NCI-H187 (cell line): ENCODE data around the gene PHYHD1.

Source experiments
- DNase-seq, 2 experiments: peaks; one replicate each; lab custom pipeline; 2025; lab: John Stamatoyannopoulos, UW

PHYHD1 gene

DNA sequence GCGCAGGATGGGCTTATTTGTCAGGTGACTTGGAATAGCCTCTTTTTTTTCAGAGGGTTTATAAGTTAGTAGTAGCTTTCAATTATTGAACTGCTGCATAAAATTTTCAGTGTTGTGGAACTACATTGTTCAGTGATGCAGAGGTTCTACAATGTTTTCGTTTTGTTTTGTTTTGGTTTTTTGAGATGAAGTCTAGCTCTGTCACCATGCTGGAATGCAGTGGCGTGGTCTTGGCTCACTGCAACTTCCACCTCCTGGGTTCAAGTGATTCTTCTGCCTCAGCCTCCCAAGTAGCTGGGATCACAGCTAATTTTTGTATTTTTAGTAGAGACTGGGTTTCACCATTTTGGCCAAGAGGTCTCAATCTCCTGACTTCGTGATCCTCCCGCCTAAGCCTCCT, 48.7 kb downstream of the PHYHD1 start:
- no peak for DNase-seq

DNA sequence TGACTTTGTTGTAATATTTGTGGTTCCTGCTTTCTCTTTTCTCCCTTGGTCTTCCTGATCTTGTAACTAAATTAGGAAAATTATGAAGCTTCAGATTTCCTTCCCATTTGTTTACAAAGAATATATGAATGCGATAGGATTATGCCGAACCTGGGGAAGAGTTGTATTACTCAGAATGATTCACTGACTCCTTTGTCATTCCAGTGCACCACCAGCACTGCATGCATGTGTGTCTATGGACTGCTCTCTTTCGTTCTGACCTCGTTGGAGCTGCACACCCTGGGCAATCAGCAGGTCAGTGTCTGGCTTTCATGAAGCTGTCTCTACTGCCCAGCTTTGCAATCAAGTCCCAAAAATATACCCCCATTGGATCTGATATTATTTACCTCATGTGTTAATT, 52.2 kb downstream of the PHYHD1 start:
- no peak for DNase-seq

DNA sequence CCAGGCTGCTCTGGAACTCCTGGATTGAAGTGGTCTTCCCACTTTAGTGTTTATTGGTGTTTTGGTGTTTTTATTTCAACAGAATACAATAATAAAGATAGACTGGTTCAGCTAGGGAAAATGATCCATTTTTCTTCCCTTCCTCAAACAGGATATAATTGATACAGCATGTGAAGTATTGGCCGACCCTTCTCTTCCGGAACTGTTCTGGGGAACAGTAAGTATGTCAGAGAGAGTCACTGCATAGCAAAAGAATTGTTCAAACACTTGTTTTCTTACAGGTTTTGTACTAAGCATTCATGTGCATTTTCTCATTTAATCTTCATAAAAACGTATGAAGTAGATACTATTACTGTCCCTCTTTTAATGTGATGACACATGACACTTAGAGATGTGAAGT, 58.3 kb downstream of the PHYHD1 start:
- DNase-seq = no peak

DNA sequence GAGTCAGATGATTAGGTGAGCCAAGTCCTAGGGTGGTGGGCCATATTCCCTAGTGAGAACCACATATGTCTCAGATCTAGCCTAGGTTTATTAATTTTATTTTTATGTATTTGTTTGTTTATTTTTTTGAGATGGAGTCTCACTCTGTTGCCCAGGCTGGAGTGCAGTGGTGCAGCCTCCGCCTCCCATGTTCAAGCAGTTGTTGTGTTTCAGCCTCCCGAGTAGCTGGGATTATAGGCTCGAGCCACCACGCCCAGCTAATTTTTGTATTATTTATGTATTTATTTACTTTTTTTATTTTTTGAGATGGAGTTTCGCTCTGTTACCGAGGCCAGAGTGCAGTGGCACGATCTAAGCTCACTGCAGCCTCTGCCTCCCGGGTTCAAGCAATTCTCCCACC, 62.8 kb downstream of the PHYHD1 start:
- DNase-seq = no peak

DNA sequence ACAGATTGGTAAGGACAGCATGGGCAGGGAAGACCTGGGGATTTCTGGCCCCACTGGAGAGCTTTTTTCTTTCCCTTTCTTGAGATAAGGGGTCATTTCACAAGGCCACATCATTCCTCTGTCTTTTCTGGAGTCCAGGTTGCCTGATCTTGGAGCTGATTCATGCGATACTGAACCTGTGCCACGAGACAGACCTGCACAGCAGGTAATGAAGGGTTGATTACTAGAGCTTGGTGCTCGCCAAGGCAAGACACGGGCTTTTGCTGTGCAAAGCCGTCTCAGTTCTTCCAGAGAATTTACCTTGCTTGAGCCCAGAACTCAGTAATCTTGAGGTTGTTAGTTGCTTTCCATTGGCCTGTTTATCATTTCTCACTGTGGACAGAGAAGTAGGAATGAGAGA, 65.9 kb downstream of the PHYHD1 start:
- DNase-seq = no peak

DNA sequence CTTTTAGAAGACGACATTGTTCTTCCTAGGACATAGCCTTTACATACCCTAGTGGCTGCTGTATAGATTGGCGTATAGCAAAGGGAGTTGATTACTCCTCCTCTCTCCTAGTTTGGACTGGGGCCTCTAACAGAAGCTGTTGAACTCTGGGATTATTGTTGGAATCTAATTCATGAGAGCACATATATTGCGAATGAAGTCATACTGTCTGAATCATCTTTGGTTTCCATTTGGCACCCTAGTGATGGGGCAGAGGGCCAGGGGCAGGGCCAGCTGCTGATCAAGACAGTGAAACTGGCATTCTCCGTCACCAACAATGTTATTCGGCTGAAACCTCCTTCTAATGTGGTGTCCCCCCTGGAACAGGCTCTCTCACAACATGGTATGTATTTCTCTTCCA, 67.0 kb downstream of the PHYHD1 start:
- DNase-seq = no peak
